CD4-positive, alpha-beta T cell treated with Interleukin-4 for 4 hours (primary cell): ENCODE results near the gene HDGFL3.
"Not testable (repeated sequence)": the region's sequence is repeated elsewhere in the genome, so short reads cannot be mapped to it uniquely, and the experiment has no call there.

Source experiments
- DNase-seq: peaks from one replicate; pipeline ENCODE4 v3.0.0-alpha.2; 2020

Gene HDGFL3

GRCh38 chr15:83094583-83094982 lies 113.0 kb downstream of the HDGFL3 start:
- DNase-seq, result no peak

DNA sequence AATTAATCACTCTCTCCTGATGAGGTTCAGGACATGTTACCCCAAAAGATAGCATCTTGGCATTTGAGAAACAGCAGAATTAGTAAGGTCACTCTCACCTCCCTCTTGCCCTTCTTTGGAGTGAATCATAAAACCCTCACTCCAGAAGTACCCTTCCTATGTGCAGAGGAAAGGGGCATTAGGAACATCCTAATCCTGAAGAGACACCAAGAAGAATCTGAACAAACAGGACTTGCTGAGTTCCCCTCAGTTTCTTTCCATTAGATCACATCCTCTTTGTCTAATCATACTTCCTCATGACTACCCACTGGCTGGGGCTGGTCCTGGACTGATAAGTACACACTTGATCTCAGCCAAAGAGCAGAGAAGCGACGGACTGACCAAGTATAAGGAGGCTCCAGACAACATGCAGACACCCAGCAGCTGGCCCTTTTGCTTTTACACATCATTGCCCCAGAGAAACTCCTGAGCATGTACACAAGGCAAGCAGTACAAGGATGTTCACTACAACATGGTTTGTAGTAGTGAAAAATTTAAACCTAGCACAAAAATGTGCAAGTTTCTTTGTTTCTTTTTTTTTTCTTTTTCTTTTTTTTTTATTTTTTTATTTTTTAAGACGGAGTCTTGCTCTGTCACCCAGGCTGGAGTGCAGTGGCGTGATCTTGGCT lies 115.2 kb downstream of the HDGFL3 start:
- no peak for DNase-seq

DNA sequence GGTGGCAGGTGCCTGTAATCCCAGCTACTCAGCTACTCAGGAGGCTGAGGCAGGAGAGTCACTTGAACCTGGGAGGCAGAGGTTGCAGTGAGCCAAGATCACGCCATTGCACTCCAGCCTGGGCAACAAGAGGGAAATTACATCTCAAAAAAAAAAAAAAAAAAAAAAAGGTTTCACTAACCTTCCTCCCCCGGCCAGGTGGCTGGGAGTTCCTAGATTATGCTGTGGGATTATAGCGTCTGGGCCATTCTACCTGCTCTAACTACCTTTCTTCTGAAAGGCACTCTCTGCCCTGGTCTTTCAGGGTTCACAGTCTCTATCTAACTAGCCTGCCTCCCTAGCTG lies 115.7 kb downstream of the HDGFL3 start:
- not testable (repeated sequence) for DNase-seq

DNA sequence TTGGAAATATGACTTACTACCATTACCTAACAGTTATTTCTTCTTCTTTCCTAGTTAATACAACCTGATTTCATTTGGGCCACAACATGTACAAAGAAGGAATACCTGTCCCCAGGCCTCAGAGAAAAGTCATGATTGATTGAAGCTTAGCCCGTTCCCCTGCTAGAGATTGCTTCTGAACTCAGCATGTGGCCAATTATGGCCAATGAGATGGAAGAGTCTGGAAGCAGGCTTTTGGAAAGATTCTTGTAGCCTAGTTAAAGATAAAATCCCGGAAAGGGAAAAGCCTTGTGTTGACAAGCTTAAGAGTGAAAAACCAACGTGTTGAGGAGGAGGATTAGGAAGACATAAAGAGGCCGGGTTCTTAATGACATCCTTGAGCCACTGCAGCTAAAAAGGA lies 117.2 kb downstream of the HDGFL3 start:
- no peak for DNase-seq

DNA sequence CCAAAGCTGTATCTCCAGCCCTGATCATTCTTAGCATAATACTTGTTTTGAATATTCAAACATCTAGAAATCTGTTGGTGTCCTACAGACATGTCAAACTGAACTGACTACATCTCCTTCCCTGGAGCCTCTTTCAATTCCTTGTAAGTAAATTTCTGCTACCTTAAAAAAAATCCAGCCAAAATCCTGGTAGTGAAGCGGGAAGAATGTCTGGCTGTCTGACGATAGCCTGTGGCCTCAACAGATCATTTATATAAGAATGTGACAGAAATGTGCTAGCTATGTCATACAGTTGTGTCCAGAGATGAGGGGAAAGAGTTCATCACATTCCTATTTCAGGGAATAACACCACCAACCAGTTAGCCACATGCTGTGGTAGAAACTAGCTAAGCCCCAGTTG lies 118.7 kb downstream of the HDGFL3 start:
- no peak for DNase-seq

DNA sequence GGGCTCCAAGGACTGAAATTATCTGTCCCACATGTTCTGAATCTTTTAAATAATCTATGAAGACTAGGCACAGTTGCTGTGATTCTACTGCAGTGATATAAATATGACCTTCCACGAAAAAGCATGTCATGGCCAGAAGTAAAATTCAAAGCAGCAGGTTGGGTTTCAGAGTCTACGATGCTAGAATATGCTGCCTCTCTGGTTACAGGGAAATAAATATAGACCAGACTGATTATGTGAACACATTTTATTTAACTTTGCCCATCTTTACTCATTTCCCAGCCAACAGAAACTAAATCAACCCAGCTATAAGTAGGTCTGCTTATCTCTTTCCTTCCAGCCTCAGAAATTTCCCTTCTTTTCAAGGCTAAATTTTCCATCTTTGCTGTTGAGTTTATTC lies 120.0 kb downstream of the HDGFL3 start:
- DNase-seq, result no peak

- DNase-seq, result not testable (repeated sequence)
These were observed 121.6 kb downstream of the HDGFL3 start for GRCh38 chr15:83085864-83086552.

GRCh38 chr15:83085461-83085860 lies 122.2 kb downstream of the HDGFL3 start:
- DNase-seq, result not testable (repeated sequence)

DNA sequence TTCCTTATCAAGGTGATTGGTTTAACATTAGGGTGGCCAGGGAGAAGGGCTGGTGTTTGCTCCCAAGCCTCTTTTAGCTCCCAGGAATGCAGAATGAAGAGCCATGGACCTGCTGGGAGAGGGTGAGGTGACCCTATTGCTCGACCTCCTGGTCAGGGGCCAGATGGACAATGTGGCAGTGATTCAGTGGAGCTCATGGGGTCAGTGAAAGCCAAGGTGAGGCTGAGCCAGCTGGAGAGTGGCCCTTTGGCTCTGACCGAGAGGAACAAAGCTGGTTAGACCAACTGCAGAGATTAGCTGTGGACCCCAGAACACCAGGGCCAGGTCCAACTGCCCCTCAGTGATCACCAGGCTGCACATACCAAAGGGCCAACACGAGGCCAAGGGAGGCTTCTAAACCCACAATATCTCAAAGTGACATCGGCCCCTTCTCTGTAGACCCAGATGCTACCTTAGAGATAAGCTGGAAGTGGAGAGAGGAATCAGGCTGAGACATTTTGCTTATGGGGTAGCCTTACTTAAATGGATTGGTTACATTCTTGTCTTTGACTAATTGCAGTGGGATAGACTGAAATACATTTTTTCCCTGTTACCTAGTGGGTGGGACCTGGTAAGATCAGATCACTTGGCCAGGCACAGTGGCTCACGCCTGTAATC lies 124.8 kb downstream of the HDGFL3 start:
- DNase-seq, result no peak

- no peak for DNase-seq
These were observed 126.2 kb downstream of the HDGFL3 start for GRCh38 chr15:83081256-83082014.

DNA sequence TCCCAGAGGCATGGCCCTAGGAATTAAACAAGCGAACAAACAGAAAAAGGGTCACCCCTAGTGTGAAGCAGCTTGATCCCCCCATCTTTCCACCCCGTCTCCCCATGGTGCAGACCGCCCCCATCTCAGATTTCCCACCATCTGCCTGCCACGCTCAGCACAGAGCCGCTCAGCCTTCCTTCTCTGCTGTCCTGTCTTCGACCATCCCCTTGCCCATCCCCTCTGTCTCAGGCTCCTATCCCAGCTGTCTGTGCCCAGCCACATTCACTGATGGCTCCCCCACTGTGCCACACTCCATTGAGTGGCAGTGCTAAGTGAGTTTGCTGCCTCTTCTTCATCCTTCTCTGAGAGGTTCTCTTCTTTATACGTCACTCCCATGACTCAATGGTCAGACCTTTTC lies 128.9 kb downstream of the HDGFL3 start:
- DNase-seq, result no peak
